T-helper 1 cell treated with Interleukin-12 subunit alpha and Interleukin-12 subunit beta and Interleukin-4 antibody, amounts not matched to agents 30 μg/mL and 1 μg/mL, for 36 hours (primary cell): ENCODE measurements around the gene PTPRT.

Experiments used
- H3K27ac Mint-ChIP-seq: one replicate; pipeline ENCODE4 v1.8.0; 2021; ENCODE audit warnings: mild to moderate bottlenecking, mixed read lengths
- H3K27me3 Mint-ChIP-seq: one replicate; pipeline ENCODE4 v1.8.0; 2021; ENCODE audit warnings: low read depth, mixed read lengths
- H3K36me3 Mint-ChIP-seq: one replicate; pipeline ENCODE4 v1.8.0; 2021; ENCODE audit warnings: low read depth, mixed read lengths
- H3K4me1 Mint-ChIP-seq: one replicate; pipeline ENCODE4 v1.8.0; 2021; ENCODE audit warnings: low read depth, mixed read lengths
- H3K4me3 Mint-ChIP-seq: one replicate; pipeline ENCODE4 v1.8.0; 2021; ENCODE audit warnings: mild to moderate bottlenecking, moderate library complexity, mixed read lengths
- H3K9me3 Mint-ChIP-seq: one replicate; pipeline ENCODE4 v1.8.0; 2021; ENCODE audit warnings: mixed read lengths

PTPRT gene

DNA sequence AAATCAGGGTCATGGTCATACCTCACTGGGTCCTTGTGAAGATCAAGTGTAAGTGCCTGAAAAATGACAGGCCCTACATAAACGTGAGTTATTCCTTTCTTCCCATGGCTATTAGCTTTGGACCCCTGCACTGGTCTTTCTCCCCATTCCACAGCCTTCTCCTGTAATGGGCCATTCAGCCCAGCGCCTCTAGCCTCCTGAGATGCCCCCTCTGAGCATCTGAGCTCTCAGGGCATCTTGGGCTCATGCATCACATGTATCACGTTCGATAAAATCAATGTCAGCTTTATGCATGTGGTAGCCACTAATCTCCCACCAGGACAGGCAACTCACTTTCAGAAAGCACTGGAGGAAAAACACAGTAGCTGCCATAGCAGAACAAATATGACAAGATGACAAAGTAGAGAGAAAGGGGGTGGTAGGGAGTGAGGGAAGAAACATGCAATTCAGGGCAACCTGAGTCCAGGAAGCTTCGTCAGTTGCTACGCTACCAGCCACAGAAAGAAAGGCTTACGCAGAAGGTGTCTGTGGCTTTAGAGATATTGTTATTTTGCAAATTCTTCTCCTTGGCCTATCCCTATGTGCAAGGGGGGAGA is 498.8 kb downstream of the PTPRT start:
- peaks cover 19% of the 10 kb centered on the region for H3K9me3 Mint-ChIP-seq
- no peaks in the 10 kb centered on the region for H3K4me1 Mint-ChIP-seq
- H3K27me3 Mint-ChIP-seq = no peaks in the 10 kb centered on the region
- no peaks in the 10 kb centered on the region for H3K36me3 Mint-ChIP-seq
- no peak overlapping the region for H3K27ac Mint-ChIP-seq
- H3K4me3 Mint-ChIP-seq = no peak overlapping the region

DNA sequence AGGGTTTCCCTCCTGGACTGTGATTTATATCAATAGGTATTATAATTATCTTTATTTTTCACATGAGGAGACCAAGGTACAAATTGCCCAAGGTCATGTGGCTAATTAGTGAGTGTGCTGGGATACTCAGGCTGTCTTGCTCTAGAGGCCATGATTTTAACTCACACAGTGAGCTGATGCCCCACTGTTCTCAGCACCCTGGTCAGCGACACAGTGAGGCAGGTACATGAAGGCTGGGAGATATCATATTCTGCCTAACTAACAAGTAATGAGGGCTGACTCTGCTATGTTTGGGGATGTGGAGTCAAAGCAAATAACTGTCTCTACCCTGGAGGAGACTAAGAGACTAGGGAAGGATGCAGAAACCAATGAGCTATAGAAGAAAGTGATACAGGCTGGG is 501.1 kb downstream of the PTPRT start:
- Mint-ChIP-seq H3K27me3 (no peaks in the 10 kb centered on the region), H3K36me3 (no peaks in the 10 kb centered on the region), H3K9me3 (peaks cover 19% of the 10 kb centered on the region), H3K27ac (no peak overlapping the region), H3K4me3 (no peak overlapping the region), H3K4me1 (no peaks in the 10 kb centered on the region)

DNA sequence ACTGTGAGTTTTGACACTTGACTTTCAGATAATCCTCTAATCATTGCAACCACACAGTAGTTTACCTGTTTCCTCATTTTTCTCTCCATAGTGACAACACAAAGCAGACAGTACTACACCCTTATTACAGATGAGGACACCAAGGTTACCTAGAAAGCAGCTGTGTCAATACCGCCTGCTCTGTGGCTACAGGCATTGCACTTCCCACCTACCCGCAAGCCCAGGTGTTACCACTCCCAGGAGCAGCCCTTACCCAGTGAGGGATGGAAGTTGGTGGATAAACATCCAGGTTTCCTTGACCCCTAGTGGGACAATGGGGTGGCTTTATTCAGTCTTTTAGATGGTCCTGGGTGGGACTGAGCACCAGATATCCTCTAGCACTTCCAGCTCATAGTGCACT is 503.6 kb downstream of the PTPRT start:
- Mint-ChIP-seq H3K27me3 (no peaks in the 10 kb centered on the region), H3K9me3 (peaks cover 16% of the 10 kb centered on the region), H3K27ac (no peak overlapping the region), H3K4me1 (no peaks in the 10 kb centered on the region), H3K4me3 (no peak overlapping the region), H3K36me3 (no peaks in the 10 kb centered on the region)

DNA sequence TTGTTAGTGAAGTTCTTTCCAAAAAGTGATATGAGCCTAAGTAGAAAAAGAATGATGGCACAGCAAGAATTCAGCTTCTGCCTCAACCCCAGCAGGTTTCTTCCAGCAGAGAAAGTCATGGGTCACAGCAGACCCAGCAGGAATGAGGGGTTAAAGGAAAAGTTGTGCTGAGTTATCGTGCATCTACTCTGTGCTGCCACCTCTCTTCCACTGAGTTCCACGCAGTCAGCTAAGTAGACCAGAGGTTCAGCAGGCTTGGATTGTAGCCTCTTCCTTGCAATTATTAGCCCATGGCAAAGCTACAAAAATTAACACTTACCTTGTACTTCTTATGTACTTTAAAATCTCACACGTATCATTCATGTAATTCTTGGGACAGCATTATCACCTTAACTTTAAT is 510.8 kb downstream of the PTPRT start:
- Mint-ChIP-seq H3K4me1 (no peaks in the 10 kb centered on the region), H3K4me3 (no peak overlapping the region), H3K27ac (no peak overlapping the region), H3K36me3 (no peaks in the 10 kb centered on the region), H3K27me3 (no peaks in the 10 kb centered on the region), H3K9me3 (peaks cover 8% of the 10 kb centered on the region)

DNA sequence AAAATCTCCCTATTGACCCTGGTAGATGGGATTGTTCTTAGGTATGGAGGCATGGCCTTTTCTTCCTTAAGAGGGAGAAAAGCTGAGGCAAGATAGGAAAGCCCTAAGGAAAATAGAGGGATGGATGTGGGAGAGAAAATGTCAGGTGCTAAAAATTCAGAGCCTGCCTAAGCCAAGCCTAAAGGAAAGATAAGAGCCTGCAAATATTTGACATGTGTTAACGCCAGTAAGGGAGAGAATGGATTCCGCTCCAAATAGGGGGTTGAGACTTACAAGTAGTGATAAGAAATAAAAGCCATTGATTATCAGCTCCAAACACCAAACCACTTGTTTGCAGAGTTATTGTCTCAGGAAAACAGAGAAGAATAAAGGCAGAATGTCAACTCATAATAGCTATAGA is 533.6 kb downstream of the PTPRT start:
- no peak overlapping the region for H3K27ac Mint-ChIP-seq
- H3K9me3 Mint-ChIP-seq = peaks cover 5% of the 10 kb centered on the region
- no peaks in the 10 kb centered on the region for H3K36me3 Mint-ChIP-seq
- no peaks in the 10 kb centered on the region for H3K27me3 Mint-ChIP-seq
- no peak overlapping the region for H3K4me3 Mint-ChIP-seq
- no peaks in the 10 kb centered on the region for H3K4me1 Mint-ChIP-seq

DNA sequence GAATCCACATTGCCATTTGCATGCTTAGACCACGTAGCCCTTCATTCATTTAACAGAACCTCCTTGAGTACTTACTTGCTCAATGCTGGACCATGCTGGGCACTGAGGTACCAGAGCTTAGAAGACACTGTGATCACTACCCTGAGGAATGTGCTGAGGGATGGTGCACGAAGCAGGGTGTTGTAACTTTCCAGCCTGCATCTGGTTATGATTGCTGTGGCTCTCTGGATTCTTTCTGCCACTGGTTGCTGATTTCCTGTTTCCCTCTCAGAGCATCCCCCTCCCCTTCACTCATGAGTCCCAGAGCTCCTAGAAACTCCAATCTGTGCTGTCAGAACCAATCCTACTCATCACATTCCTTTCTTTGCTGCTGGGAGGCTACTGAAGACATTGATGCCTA is 537.4 kb downstream of the PTPRT start:
- Mint-ChIP-seq H3K27ac (no peak overlapping the region), H3K9me3 (peaks cover 16% of the 10 kb centered on the region), H3K4me3 (no peak overlapping the region)

DNA sequence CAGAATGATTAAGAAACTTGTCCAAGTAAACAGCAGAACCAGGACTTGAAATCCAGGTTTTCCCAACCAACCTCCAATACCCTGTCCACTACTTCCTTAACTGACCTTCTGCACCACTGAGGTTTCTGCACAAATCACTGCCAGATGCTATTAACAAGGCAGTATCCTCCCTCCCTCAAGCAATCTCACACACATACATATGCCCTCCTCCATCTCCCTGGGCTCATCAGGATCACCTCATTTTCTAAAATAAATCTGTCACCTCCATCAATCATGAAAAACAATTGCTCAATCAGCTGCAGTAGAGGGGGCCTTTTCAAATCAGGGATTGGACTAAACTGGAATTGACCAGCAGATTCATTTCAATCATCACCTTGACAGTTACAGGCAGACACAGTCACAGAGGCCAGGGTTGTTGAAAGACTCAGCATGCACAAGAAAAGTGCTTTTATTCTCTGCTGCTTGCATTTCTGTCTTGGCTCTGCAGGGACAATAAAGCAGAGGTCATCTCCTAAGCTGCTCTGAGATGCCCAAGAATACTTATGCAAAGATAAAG is 539.4 kb downstream of the PTPRT start:
- no peaks in the 10 kb centered on the region for H3K27me3 Mint-ChIP-seq
- H3K4me3 Mint-ChIP-seq = no peak overlapping the region
- no peak overlapping the region for H3K27ac Mint-ChIP-seq
- no peaks in the 10 kb centered on the region for H3K4me1 Mint-ChIP-seq
- H3K36me3 Mint-ChIP-seq = no peaks in the 10 kb centered on the region
- peaks cover 21% of the 10 kb centered on the region for H3K9me3 Mint-ChIP-seq

More for the DNA sequence above, 537.4 kb downstream of the PTPRT start:
- H3K4me1 Mint-ChIP-seq = no peaks in the 10 kb centered on the region
- H3K27me3 Mint-ChIP-seq = no peaks in the 10 kb centered on the region
- no peaks in the 10 kb centered on the region for H3K36me3 Mint-ChIP-seq

DNA sequence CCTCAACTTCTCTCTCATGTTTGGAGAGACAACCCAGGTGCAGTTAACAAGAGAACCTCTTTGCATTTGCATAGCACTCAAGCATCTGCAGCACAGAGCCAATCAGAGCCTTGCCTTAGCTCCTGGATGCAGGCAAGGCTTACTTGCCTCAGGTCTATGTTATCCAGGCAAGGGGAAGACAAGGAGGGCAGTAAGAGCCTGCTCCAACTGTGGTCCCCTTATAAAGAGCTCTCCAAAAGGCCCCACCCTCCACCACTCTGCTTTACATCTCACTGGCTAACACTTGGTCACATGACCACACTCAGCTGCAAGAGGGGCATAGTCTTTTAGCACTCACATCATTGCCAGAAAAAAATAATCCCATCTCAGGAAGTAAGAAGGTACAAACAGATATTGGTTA is 540.0 kb downstream of the PTPRT start:
- Mint-ChIP-seq H3K27ac (no peak overlapping the region), H3K36me3 (no peaks in the 10 kb centered on the region), H3K4me3 (no peak overlapping the region), H3K4me1 (no peaks in the 10 kb centered on the region), H3K9me3 (peaks cover 22% of the 10 kb centered on the region), H3K27me3 (no peaks in the 10 kb centered on the region)

DNA sequence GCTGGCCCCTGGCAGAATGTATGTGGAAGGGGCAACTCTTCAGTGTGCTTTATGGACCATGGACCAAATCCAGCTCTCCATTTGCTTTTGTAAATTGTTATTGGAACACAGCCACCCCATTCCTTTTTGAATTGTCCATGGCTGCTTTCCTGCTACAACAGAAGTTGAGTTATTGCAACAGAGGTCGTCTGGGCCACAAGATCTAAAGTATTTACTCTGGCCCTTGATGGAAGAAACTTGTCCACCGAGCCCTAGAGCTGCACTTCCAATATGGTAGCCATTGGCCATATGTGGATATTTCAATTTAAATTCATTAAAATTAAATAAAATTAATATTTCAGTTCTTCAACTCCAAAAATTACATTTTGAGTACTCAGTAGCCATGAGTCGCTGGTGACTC is 543.5 kb downstream of the PTPRT start:
- Mint-ChIP-seq H3K4me3 (no peak overlapping the region), H3K9me3 (peaks cover 17% of the 10 kb centered on the region), H3K27ac (no peak overlapping the region), H3K36me3 (no peaks in the 10 kb centered on the region), H3K27me3 (no peaks in the 10 kb centered on the region), H3K4me1 (no peaks in the 10 kb centered on the region)

DNA sequence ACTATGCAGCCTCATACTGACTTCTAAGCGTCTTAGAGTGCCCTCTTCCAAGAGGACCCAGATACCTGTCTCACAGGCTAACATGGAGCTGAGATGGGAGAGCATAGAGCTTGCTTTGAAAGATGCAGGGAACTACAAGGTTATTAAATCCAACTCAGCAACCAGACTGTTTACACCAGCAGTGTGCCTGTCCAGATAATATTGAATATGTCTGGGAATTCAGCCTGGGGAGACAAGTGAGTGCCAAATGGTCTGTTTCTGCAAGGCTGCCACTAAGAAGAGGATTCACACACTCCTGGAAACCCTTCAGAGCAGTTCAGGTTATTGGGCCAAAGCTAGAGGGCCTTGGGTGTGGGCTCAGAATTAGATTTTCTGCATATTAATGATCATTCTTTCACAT is 547.8 kb downstream of the PTPRT start:
- no peaks in the 10 kb centered on the region for H3K4me1 Mint-ChIP-seq
- no peak overlapping the region for H3K27ac Mint-ChIP-seq
- H3K4me3 Mint-ChIP-seq = no peak overlapping the region
- H3K9me3 Mint-ChIP-seq = peaks cover 5% of the 10 kb centered on the region
- H3K27me3 Mint-ChIP-seq = no peaks in the 10 kb centered on the region
- H3K36me3 Mint-ChIP-seq = no peaks in the 10 kb centered on the region

DNA sequence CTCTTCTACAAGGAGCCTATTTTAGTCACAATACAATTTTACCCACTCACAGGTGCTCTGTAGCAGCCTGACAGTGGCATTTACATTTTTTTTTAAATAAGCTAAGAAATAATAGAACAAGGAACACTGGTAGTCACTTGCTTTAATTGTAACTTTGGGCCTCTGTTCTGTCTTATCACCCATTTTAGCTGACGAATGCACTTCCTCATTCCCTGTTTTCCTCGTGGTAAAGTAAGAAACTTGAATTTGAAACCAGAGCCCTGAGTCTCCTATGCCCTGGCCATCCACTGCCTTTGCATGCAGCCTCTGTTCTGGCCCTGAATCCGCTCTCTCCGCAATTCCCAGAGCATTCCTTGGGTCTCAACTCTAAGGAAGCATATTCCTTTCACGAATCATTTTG is 550.6 kb downstream of the PTPRT start:
- H3K4me3 Mint-ChIP-seq = no peak overlapping the region
- no peaks in the 10 kb centered on the region for H3K36me3 Mint-ChIP-seq
- H3K27me3 Mint-ChIP-seq = no peaks in the 10 kb centered on the region
- H3K9me3 Mint-ChIP-seq = no peaks in the 10 kb centered on the region
- H3K27ac Mint-ChIP-seq = no peak overlapping the region
- H3K4me1 Mint-ChIP-seq = no peaks in the 10 kb centered on the region

DNA sequence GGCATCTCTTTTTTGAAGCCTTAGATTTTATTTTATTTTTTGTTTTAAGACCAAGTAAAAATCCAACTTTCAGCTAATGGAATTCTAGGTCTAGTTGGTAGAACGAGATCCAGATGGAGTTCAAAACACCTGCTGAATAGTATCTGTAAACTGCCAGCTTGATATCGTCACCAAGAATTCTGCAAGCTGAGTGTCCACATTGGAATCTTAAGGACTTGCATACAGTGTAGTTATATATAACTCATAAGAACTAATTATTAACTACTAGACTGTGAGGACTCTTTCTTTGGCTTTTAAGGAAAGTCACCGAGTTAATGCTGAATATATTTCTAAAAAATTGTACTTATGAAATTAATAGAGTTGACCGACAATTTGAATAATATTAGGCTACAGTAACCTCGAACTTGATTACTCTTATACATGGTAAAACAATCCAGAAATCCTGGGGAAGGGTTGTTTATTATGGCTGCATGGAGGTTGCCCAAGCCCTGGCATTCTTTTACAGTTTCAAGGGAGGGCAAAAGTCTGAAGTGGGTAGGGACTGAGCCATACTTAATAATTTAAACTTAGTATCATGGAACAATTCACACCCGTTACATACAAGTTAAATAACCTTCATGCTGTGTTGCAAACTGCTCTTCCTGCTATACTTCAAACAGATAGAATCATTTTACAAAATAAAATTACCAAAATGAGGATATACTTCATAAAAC is 553.9 kb downstream of the PTPRT start:
- Mint-ChIP-seq H3K27me3 (no peaks in the 10 kb centered on the region), H3K36me3 (no peaks in the 10 kb centered on the region), H3K4me1 (no peaks in the 10 kb centered on the region), H3K4me3 (no peak overlapping the region), H3K9me3 (peaks cover 3% of the 10 kb centered on the region), H3K27ac (no peak overlapping the region)

DNA sequence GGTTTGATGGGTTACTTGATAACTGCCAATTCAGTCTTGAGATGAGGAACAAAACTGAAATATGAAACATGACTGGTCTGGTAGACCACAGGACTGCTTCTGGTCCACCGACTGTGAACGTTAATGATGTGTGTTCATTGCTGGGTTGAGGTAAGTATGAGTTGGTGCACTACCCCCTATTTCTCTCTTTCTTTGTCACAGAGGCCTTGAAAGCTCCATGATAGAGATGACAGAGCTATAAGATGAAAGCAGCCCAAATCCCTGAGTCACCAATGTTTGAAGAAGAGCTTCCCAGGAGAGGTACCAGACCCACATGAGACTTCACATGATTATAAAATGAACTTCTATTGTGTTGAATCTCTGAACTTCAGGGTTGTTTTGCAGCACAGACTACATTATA is 555.5 kb downstream of the PTPRT start:
- Mint-ChIP-seq H3K36me3 (no peaks in the 10 kb centered on the region), H3K4me1 (no peaks in the 10 kb centered on the region), H3K9me3 (peaks cover 3% of the 10 kb centered on the region), H3K27ac (no peak overlapping the region), H3K4me3 (no peak overlapping the region), H3K27me3 (no peaks in the 10 kb centered on the region)

DNA sequence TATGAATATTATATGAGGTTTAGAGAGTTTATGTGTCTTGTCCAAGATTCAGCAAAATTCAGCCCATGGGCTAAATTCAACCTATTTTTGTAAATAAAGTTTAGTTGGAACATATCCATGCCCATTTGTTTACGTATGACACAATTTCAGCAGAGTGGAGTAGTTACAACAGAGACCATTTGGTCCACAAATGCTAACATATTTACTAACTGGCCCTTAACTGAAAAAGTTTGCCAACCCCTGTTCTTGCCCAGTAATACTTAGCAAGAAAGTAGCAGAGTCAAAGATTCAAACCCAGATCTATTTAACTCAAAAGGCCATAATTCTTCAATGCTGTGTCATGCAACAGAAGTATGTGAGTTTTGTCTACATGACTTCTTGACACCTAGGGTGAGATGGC is 561.0 kb downstream of the PTPRT start:
- Mint-ChIP-seq H3K4me3 (no peak overlapping the region), H3K27ac (no peak overlapping the region), H3K36me3 (no peaks in the 10 kb centered on the region), H3K9me3 (peaks cover 3% of the 10 kb centered on the region), H3K4me1 (no peaks in the 10 kb centered on the region), H3K27me3 (no peaks in the 10 kb centered on the region)

DNA sequence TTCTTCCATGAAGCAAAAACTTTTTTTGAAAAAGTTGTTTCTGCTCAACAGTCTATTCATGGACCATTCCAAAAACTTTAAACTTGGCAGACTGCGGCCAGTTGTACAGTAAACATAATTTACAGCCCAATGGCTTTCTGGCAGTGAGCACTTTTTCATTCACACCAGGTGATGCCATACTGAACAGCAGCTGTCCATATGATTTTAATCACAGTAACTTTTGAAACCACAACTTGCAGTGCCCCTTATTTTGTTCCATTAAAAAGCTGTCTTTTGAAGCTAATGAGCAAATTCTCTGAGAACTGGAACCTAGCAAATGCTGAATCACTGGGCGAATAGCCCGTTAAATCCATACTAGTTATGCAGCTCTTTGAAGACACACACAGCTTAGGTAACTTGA is 576.6 kb downstream of the PTPRT start:
- no peak overlapping the region for H3K27ac Mint-ChIP-seq
- no peaks in the 10 kb centered on the region for H3K4me1 Mint-ChIP-seq
- H3K4me3 Mint-ChIP-seq = no peak overlapping the region
- no peaks in the 10 kb centered on the region for H3K36me3 Mint-ChIP-seq
- no peaks in the 10 kb centered on the region for H3K27me3 Mint-ChIP-seq
- H3K9me3 Mint-ChIP-seq = peaks cover 41% of the 10 kb centered on the region
